ENCODE measurements around the gene DTX2. TPM values are rescaled to one million over a fixed set of nuclear protein-coding genes. Genes with fewer than 3 reads are reported as not detected.
"Not testable (repeated sequence)": the region's sequence is repeated elsewhere in the genome, so short reads cannot be mapped to it uniquely, and the experiment has no call there.

DTX2 gene
- total RNA-seq, 1 experiment from 2014 or later = 45.2 TPM

- H3K9me3 ChIP-seq; H3K36me3 ChIP-seq (ENCODE audit: control insufficient read depth, insufficient read depth, low read length); intact Hi-C loops (cut with micrococcal nuclease; ENCODE audit: unreplicated experiment); H3K4me3 ChIP-seq (ENCODE audit: low read depth, low read length); H3K27me3 Mint-ChIP-seq (ENCODE audit: insufficient read depth, unreplicated experiment); POLR2A ChIA-PET; H3K27ac Mint-ChIP-seq (ENCODE audit: unreplicated experiment); CTCF ChIA-PET; H3K4me1 ChIP-seq; H3K4me3 Mint-ChIP-seq (ENCODE audit: unreplicated experiment); H3K4me1 Mint-ChIP-seq (ENCODE audit: low read depth, unreplicated experiment); BruUV-seq (replicated peaks); H3K9me3 Mint-ChIP-seq (ENCODE audit: unreplicated experiment); DNase-seq; H3K27me3 ChIP-seq (replicated peaks; ENCODE audit: control insufficient read depth, insufficient read depth, low read length): not testable (repeated sequence)
- H3K36me3 Mint-ChIP-seq (ENCODE audit: insufficient read depth, unreplicated experiment) = peaks cover 11% of the 10 kb centered on the region
Measured at GRCh38 chr7:76502836-76503235, 41.3 kb downstream of the DTX2 start.

GRCh38 chr7:76503244-76503643 is 41.7 kb downstream of the DTX2 start:
- H3K9me3 ChIP-seq; H3K4me1 ChIP-seq; H3K4me3 ChIP-seq (ENCODE audit: low read depth, low read length); intact Hi-C loops (cut with micrococcal nuclease; ENCODE audit: unreplicated experiment); H3K4me1 Mint-ChIP-seq (ENCODE audit: low read depth, unreplicated experiment); BruUV-seq (replicated peaks); H3K4me3 Mint-ChIP-seq (ENCODE audit: unreplicated experiment); H3K27me3 Mint-ChIP-seq (ENCODE audit: insufficient read depth, unreplicated experiment); POLR2A ChIA-PET; H3K36me3 ChIP-seq (ENCODE audit: control insufficient read depth, insufficient read depth, low read length); CTCF ChIA-PET; H3K27ac Mint-ChIP-seq (ENCODE audit: unreplicated experiment); DNase-seq; H3K9me3 Mint-ChIP-seq (ENCODE audit: unreplicated experiment); H3K27me3 ChIP-seq (replicated peaks; ENCODE audit: control insufficient read depth, insufficient read depth, low read length): not testable (repeated sequence)
- H3K36me3 Mint-ChIP-seq (ENCODE audit: insufficient read depth, unreplicated experiment) = peaks cover 14% of the 10 kb centered on the region

GRCh38 chr7:76504351-76505167 is 43.0 kb downstream of the DTX2 start:
- POLR2A ChIA-PET; H3K27me3 Mint-ChIP-seq (ENCODE audit: insufficient read depth, unreplicated experiment); H3K4me1 Mint-ChIP-seq (ENCODE audit: low read depth, unreplicated experiment); H3K27ac Mint-ChIP-seq (ENCODE audit: unreplicated experiment); H3K4me3 ChIP-seq (ENCODE audit: low read depth, low read length); H3K9me3 Mint-ChIP-seq (ENCODE audit: unreplicated experiment); H3K4me3 Mint-ChIP-seq (ENCODE audit: unreplicated experiment); H3K36me3 ChIP-seq (ENCODE audit: control insufficient read depth, insufficient read depth, low read length); H3K27me3 ChIP-seq (replicated peaks; ENCODE audit: control insufficient read depth, insufficient read depth, low read length); DNase-seq; intact Hi-C loops (cut with micrococcal nuclease; ENCODE audit: unreplicated experiment); H3K9me3 ChIP-seq; H3K4me1 ChIP-seq; CTCF ChIA-PET; BruUV-seq (replicated peaks): not testable (repeated sequence)
- peaks cover 14% of the 10 kb centered on the region for H3K36me3 Mint-ChIP-seq (ENCODE audit: insufficient read depth, unreplicated experiment)

- BruUV-seq (replicated peaks) = no TSS peak
- no peak overlapping the region for H3K27ac Mint-ChIP-seq (ENCODE audit: unreplicated experiment)
- no peaks in the 10 kb centered on the region for H3K27me3 ChIP-seq (replicated peaks; ENCODE audit: control insufficient read depth, insufficient read depth, low read length)
- H3K4me3 Mint-ChIP-seq (ENCODE audit: unreplicated experiment) = no peak overlapping the region
- POLR2A ChIA-PET = no interaction called here
- no peaks in the 10 kb centered on the region for H3K27me3 Mint-ChIP-seq (ENCODE audit: insufficient read depth, unreplicated experiment)
- peaks cover 22% of the 10 kb centered on the region for H3K36me3 Mint-ChIP-seq (ENCODE audit: insufficient read depth, unreplicated experiment)
- TF ChIP-seq CTCF (IDR thresholded peaks at IDR 0.05; ENCODE audit: insufficient read depth in 1 of 2, low read depth in 1 of 2, low read length in 1 of 2, severe bottlenecking in 1 of 2, unreplicated experiment in 1 of 2) = no peak
- H3K4me1 Mint-ChIP-seq (ENCODE audit: low read depth, unreplicated experiment) = no peaks in the 10 kb centered on the region
- peaks cover 7% of the 10 kb centered on the region for H3K4me1 ChIP-seq
- intact Hi-C loops (cut with micrococcal nuclease; ENCODE audit: unreplicated experiment) = no loop called here
- no peaks in the 10 kb centered on the region; the same call in 1 of the 2 replicates for H3K36me3 ChIP-seq (ENCODE audit: control insufficient read depth, insufficient read depth, low read length)
- no peak for DNase-seq
- CTCF ChIA-PET = no interaction called here
- H3K9me3 Mint-ChIP-seq (ENCODE audit: unreplicated experiment) = no peaks in the 10 kb centered on the region
- H3K9me3 ChIP-seq = no peaks in the 10 kb centered on the region
- no peak overlapping the region for H3K4me3 ChIP-seq (ENCODE audit: low read depth, low read length)
Measured at GRCh38 chr7:76505168-76506080, 43.9 kb downstream of the DTX2 start.

Measured in Caco-2 (cell line).